Nephron progenitor cell (in vitro differentiated cells): ENCODE measurements around the gene ADGRG1.

ENCODE experiments used
- DNase-seq: peaks from one replicate; pipeline ENCODE4 v3.0.0; 2021
- H3K27ac Mint-ChIP-seq: 2 replicates; pipeline ENCODE4 v1.8.0; 2021; ENCODE audit warnings: mild to moderate bottlenecking, moderate library complexity, mixed read lengths
- H3K27me3 Mint-ChIP-seq: 2 replicates; pipeline ENCODE4 v1.8.0; 2021; ENCODE audit warnings: mild to moderate bottlenecking, low read depth, mixed read lengths; ENCODE audit not compliant: poor library complexity
- H3K36me3 Mint-ChIP-seq: 2 replicates; pipeline ENCODE4 v1.8.0; 2021; ENCODE audit warnings: low read depth, mixed read lengths
- H3K4me1 Mint-ChIP-seq: 2 replicates; pipeline ENCODE4 v1.8.0; 2021; ENCODE audit warnings: mixed read lengths
- H3K4me3 Mint-ChIP-seq: 2 replicates; pipeline ENCODE4 v1.8.0; 2021; ENCODE audit warnings: mild to moderate bottlenecking, moderate library complexity, mixed read lengths
- H3K9me3 Mint-ChIP-seq: 2 replicates; pipeline ENCODE4 v1.8.0; 2021; ENCODE audit warnings: mild to moderate bottlenecking, moderate library complexity, mixed read lengths
- CTCF ChIP-seq: fragments of 200-600 bp; sonication (generic); IDR thresholded peaks from 2 replicates; pipeline ENCODE4 v1.5.0; 2021; ENCODE audit warnings: antibody characterized with exemption

ADGRG1 gene

GRCh38 chr16:57666353-57667047, 38.1 kb downstream of the ADGRG1 start:
- no peaks in the 10 kb centered on the region for H3K9me3 Mint-ChIP-seq
- DNase-seq: no peak
- H3K36me3 Mint-ChIP-seq: no peaks in the 10 kb centered on the region
- H3K4me3 Mint-ChIP-seq: no peak overlapping the region
- H3K27me3 Mint-ChIP-seq: no peaks in the 10 kb centered on the region
- H3K4me1 Mint-ChIP-seq: peaks cover 42% of the 10 kb centered on the region
- no peak for TF ChIP-seq CTCF
- H3K27ac Mint-ChIP-seq: no peak overlapping the region

- Mint-ChIP-seq H3K4me3 (no peak overlapping the region), H3K27ac (no peak overlapping the region), H3K4me1 (peaks cover 45% of the 10 kb centered on the region), H3K9me3 (no peaks in the 10 kb centered on the region), H3K27me3 (no peaks in the 10 kb centered on the region), H3K36me3 (no peaks in the 10 kb centered on the region)
- TF ChIP-seq CTCF: no peak
- DNase-seq: no peak
These were observed 38.7 kb downstream of the ADGRG1 start for GRCh38 chr16:57667048-57667525.

DNA sequence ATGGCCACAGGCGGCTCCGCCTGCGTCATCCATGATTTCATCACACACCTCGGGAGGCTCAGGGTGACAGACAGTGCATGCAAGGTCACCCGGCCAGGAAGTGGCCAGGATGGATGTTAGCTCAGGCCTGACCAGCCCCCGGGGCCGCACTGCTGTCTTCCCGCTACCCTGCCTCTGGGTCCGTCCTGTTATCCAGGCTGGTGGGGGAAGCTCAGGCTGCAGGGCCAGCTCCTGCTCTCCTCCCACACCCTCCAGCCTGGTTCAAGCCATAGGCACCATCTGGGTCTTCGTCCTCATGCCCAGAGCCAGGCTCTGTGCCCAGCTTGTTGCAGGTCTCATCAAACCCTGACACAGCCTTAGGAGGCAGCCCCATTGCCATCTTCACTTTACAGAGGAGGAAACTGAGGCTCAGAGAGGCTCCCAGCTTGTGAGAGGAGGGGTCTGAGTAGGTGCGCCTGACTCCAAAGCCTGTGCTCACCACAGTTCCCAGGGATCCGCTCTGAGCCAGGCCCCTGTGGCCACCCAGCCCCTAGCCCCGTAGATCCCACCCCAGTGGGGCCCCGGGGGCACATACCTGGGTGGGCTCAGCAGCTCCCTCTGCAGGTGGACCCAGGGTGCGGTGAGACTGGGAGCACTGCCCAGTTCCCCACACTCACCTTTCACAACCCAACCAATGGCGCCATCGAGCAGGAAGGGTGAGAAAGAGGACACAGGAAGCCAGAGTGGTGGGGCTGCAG, 39.3 kb downstream of the ADGRG1 start:
- no peaks in the 10 kb centered on the region for H3K27me3 Mint-ChIP-seq
- H3K27ac Mint-ChIP-seq: peak overlapping the region; percentile 42
- no peak overlapping the region for H3K4me3 Mint-ChIP-seq
- no peaks in the 10 kb centered on the region for H3K36me3 Mint-ChIP-seq
- H3K4me1 Mint-ChIP-seq: peaks cover 45% of the 10 kb centered on the region
- no peak for DNase-seq
- TF ChIP-seq CTCF: no peak
- H3K9me3 Mint-ChIP-seq: no peaks in the 10 kb centered on the region

DNA sequence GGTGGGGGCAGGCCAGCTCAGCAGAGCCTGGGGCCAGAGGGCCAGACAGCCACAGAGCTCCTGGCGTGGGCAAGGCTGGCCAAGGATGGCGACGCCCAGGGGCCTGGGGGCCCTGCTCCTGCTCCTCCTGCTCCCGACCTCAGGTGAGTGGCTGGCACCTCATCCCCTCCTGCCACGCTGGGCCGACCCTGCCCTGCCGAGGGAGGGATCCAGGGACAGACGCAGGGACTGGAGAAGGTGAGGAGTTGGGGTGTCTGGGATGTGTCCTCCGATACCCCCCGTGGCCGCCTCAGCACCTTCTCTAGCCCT, 39.8 kb downstream of the ADGRG1 start, which contains the start of gene ADGRG3:
TSS of gene ADGRG3 (plus strand) at position 44 of the 309 bp plus-strand sequence. CDS start at position 86, 42 bp downstream.
- Mint-ChIP-seq H3K9me3 (no peaks in the 10 kb centered on the region), H3K36me3 (no peaks in the 10 kb centered on the region), H3K4me1 (peaks cover 45% of the 10 kb centered on the region), H3K4me3 (no peak within 1 kb of the TSS), H3K27ac (peak within 1 kb of the TSS; percentile 42), H3K27me3 (no peaks in the 10 kb centered on the region)
- no peak for DNase-seq
- TF ChIP-seq CTCF: no peak

- DNase-seq: no peak
- H3K9me3 Mint-ChIP-seq: no peaks in the 10 kb centered on the region
- TF ChIP-seq CTCF: no peak
- H3K4me1 Mint-ChIP-seq: peaks cover 45% of the 10 kb centered on the region
- H3K4me3 Mint-ChIP-seq: no peak overlapping the region
- peak overlapping the region; percentile 39 for H3K27ac Mint-ChIP-seq
- H3K27me3 Mint-ChIP-seq: no peaks in the 10 kb centered on the region
- no peaks in the 10 kb centered on the region for H3K36me3 Mint-ChIP-seq
These were observed 40.4 kb downstream of the ADGRG1 start for GRCh38 chr16:57668630-57669475.
